ENCODE measurements around the gene GBA3. TPM values are rescaled to one million over a fixed set of nuclear protein-coding genes. Genes with fewer than 3 reads are reported as not detected.

GBA3 gene
- not detected in 2 replicates for total RNA-seq (ENCODE audit: low replicate concordance)

DNA sequence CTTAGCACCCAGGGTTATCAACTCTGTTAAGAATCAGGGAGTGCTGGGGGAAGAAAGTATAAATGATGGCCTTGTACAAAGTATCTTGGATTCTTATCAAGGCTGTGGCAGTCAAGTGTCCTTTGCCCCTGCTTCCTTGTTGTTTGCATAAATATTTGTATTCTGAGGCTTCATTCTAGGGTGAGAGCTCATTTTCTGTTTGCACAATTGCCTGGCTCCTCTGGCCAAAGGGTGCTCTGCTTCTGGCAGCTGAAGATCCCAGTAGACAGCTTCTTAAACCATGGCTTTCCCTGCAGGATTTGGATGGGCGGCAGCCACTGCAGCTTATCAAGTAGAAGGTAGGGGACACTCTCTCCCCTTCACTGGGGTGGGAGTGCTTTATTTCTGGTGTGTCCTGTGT lies at the start of gene GBA3:
Gene GBA3 (plus strand): TSS at position 202 of the 400 bp plus-strand sequence.
- TF ChIP-seq, protein P1, sequence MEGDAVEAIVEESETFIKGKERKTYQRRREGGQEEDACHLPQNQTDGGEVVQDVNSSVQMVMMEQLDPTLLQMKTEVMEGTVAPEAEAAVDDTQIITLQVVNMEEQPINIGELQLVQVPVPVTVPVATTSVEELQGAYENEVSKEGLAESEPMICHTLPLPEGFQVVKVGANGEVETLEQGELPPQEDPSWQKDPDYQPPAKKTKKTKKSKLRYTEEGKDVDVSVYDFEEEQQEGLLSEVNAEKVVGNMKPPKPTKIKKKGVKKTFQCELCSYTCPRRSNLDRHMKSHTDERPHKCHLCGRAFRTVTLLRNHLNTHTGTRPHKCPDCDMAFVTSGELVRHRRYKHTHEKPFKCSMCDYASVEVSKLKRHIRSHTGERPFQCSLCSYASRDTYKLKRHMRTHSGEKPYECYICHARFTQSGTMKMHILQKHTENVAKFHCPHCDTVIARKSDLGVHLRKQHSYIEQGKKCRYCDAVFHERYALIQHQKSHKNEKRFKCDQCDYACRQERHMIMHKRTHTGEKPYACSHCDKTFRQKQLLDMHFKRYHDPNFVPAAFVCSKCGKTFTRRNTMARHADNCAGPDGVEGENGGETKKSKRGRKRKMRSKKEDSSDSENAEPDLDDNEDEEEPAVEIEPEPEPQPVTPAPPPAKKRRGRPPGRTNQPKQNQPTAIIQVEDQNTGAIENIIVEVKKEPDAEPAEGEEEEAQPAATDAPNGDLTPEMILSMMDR (IDR thresholded peaks at IDR 0.05; ENCODE audit: insufficient read depth, low read length) = no peak
- no peak within 1 kb of the TSS for H3K4me3 ChIP-seq (ENCODE audit: low read depth, low read length)
- no peak for DNase-seq (ENCODE audit: low read depth)

GRCh38 chr4:22643952-22644351 lies 48.8 kb upstream of the GBA3 start:
- TF ChIP-seq, protein P1 (IDR thresholded peaks at IDR 0.05; ENCODE audit: insufficient read depth, low read length) = no peak
- H3K4me3 ChIP-seq (ENCODE audit: low read depth, low read length) = no peak overlapping the region
- DNase-seq (ENCODE audit: low read depth) = no peak

GRCh38 chr4:22645481-22646182 lies 47.1 kb upstream of the GBA3 start:
- no peak for DNase-seq (ENCODE audit: low read depth)
- H3K4me3 ChIP-seq (ENCODE audit: low read depth, low read length) = no peak overlapping the region
- TF ChIP-seq, protein P1 (IDR thresholded peaks at IDR 0.05; ENCODE audit: insufficient read depth, low read length) = no peak

GRCh38 chr4:22648996-22649395 lies 43.7 kb upstream of the GBA3 start:
- H3K4me3 ChIP-seq (ENCODE audit: low read depth, low read length) = no peak overlapping the region
- TF ChIP-seq, protein P1 (IDR thresholded peaks at IDR 0.05; ENCODE audit: insufficient read depth, low read length) = no peak
- no peak for DNase-seq (ENCODE audit: low read depth)

- TF ChIP-seq, protein P1 (IDR thresholded peaks at IDR 0.05; ENCODE audit: insufficient read depth, low read length) = no peak
- DNase-seq (ENCODE audit: low read depth) = no peak
- no peak overlapping the region for H3K4me3 ChIP-seq (ENCODE audit: low read depth, low read length)
These were observed 42.0 kb upstream of the GBA3 start for GRCh38 chr4:22650771-22651170.

- no peak overlapping the region for H3K4me3 ChIP-seq (ENCODE audit: low read depth, low read length)
- TF ChIP-seq, protein P1 (IDR thresholded peaks at IDR 0.05; ENCODE audit: insufficient read depth, low read length) = no peak
- DNase-seq (ENCODE audit: low read depth) = no peak
These were observed 39.0 kb upstream of the GBA3 start for GRCh38 chr4:22653752-22654151.

GRCh38 chr4:22661443-22661842 lies 31.3 kb upstream of the GBA3 start:
- H3K4me3 ChIP-seq (ENCODE audit: low read depth, low read length) = no peak overlapping the region
- TF ChIP-seq, protein P1 (IDR thresholded peaks at IDR 0.05; ENCODE audit: insufficient read depth, low read length) = no peak
- peak; percentile 37 for DNase-seq (ENCODE audit: low read depth)
